Panc1 (cell line): ENCODE results near the gene MARCHF9.

Experiments used
- SIN3A ChIP-seq: IDR thresholded peaks from 2 replicates; pipeline ENCODE4 v1.6.1; 2012; ENCODE audit warnings: low read depth, mild to moderate bottlenecking, low read length, moderate library complexity, borderline replicate concordance; ENCODE audit not compliant: insufficient read depth
- TF ChIP-seq, protein P1 (sequence below): fragments of 450-650 bp; IDR thresholded peaks from 2 replicates; pipeline ENCODE4 v1.5.1; 2017; ENCODE audit warnings: mild to moderate bottlenecking
- TF ChIP-seq, protein P2 (sequence below), 2 experiments: IDR thresholded peaks; 2 replicates each; pipeline ENCODE4 v1.6.1; 2011 to 2012; ENCODE audit warnings: low read depth in 2 of 2, control low read depth in 1 of 2, low read length in 1 of 2, mild to moderate bottlenecking in 1 of 2, moderate library complexity in 1 of 2; ENCODE audit not compliant: insufficient read depth in 1 of 2

DNA sequence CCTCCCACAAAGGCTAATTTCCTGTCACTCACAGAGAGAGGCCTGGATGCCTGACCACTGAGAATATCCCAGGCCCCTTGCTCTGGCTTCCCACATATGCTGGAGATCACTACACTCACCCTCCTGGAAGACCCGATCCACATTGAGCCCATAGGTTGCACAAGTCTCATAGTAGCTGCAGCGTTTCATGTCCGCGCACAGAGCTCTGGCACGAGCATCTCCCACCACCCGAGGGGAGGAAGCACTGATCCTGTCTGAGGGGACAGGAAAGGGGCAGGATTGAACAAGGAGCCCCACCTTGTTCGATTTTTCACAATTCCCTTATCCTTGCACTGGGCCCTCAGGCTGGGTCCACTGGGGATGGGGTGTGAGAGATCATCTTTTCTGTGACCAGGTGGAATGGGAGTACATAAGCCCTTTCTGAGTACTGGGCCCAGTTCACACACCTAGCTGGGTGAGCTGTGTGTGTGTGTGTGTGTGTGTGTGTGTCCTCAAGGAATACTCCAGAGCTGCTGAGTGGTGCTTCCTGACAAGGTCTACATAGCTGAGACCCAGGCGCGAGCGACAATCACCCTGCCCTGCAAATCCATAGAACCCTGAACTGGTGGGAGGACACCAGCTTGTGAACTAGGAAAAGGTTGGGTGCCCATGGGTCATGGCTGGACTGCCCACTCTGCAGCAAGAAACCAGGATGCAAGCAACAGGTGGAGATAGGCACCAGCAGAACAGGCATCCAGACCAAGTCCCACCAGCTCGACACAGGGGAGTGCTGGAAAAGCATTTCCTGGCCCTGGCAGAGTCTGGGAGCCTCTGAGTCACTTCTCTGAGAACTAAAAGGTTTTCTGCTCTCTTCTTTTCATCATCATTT is 21.9 kb upstream of the MARCHF9 start:
- TF ChIP-seq, protein P1, sequence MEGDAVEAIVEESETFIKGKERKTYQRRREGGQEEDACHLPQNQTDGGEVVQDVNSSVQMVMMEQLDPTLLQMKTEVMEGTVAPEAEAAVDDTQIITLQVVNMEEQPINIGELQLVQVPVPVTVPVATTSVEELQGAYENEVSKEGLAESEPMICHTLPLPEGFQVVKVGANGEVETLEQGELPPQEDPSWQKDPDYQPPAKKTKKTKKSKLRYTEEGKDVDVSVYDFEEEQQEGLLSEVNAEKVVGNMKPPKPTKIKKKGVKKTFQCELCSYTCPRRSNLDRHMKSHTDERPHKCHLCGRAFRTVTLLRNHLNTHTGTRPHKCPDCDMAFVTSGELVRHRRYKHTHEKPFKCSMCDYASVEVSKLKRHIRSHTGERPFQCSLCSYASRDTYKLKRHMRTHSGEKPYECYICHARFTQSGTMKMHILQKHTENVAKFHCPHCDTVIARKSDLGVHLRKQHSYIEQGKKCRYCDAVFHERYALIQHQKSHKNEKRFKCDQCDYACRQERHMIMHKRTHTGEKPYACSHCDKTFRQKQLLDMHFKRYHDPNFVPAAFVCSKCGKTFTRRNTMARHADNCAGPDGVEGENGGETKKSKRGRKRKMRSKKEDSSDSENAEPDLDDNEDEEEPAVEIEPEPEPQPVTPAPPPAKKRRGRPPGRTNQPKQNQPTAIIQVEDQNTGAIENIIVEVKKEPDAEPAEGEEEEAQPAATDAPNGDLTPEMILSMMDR: no peak
- TF ChIP-seq SIN3A: no peak
- TF ChIP-seq, protein P2, sequence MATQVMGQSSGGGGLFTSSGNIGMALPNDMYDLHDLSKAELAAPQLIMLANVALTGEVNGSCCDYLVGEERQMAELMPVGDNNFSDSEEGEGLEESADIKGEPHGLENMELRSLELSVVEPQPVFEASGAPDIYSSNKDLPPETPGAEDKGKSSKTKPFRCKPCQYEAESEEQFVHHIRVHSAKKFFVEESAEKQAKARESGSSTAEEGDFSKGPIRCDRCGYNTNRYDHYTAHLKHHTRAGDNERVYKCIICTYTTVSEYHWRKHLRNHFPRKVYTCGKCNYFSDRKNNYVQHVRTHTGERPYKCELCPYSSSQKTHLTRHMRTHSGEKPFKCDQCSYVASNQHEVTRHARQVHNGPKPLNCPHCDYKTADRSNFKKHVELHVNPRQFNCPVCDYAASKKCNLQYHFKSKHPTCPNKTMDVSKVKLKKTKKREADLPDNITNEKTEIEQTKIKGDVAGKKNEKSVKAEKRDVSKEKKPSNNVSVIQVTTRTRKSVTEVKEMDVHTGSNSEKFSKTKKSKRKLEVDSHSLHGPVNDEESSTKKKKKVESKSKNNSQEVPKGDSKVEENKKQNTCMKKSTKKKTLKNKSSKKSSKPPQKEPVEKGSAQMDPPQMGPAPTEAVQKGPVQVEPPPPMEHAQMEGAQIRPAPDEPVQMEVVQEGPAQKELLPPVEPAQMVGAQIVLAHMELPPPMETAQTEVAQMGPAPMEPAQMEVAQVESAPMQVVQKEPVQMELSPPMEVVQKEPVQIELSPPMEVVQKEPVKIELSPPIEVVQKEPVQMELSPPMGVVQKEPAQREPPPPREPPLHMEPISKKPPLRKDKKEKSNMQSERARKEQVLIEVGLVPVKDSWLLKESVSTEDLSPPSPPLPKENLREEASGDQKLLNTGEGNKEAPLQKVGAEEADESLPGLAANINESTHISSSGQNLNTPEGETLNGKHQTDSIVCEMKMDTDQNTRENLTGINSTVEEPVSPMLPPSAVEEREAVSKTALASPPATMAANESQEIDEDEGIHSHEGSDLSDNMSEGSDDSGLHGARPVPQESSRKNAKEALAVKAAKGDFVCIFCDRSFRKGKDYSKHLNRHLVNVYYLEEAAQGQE (IDR thresholded peaks at IDR 0.05; ENCODE audit: insufficient read depth in 1 of 2, low read depth in 2 of 2, low read length in 1 of 2): no peak
